T follicular helper cell (primary cell): ENCODE results near the gene SSNA1.

Experiments used
- DNase-seq: peaks from one replicate; pipeline ENCODE4 v3.0.0-alpha.2; 2020; ENCODE audit warnings: low read depth

Gene SSNA1

GRCh38 chr9:137221506-137222111, 33.1 kb downstream of the SSNA1 start:
- DNase-seq, result no peak

GRCh38 chr9:137222190-137223077, 34.0 kb downstream of the SSNA1 start, which contains the start of gene RNF208:
TSS of gene RNF208 (minus strand) at chr9:137222240. CDS start at chr9:137221212, 1,028 bp downstream.
- no peak for DNase-seq

- peak; percentile 97 for DNase-seq
Observed at GRCh38 chr9:137223078-137223970, 34.8 kb downstream of the SSNA1 start.

- DNase-seq, result no peak
Observed at GRCh38 chr9:137224830-137225694, 36.6 kb downstream of the SSNA1 start, which contains the start of gene CYSRT1. TSS of gene CYSRT1 (plus strand) at chr9:137225174. CDS start at chr9:137225622, 448 bp downstream.

- no peak for DNase-seq
Observed at GRCh38 chr9:137225699-137226331, 37.3 kb downstream of the SSNA1 start.

GRCh38 chr9:137226338-137227053, 38.0 kb downstream of the SSNA1 start:
- DNase-seq, result no peak

- peak; percentile 74 for DNase-seq
Observed at GRCh38 chr9:137227054-137227852, 38.8 kb downstream of the SSNA1 start, which contains the start of gene RNF224. TSS of gene RNF224 (plus strand) at chr9:137227502. CDS start at chr9:137228336, 834 bp downstream.

GRCh38 chr9:137227853-137228505, 39.5 kb downstream of the SSNA1 start:
- no peak for DNase-seq

- DNase-seq, result no peak
Observed at GRCh38 chr9:137228506-137228967, 40.1 kb downstream of the SSNA1 start.

- DNase-seq, result no peak
Observed at GRCh38 chr9:137228968-137229896, 40.8 kb downstream of the SSNA1 start.

GRCh38 chr9:137229903-137230704, 41.6 kb downstream of the SSNA1 start:
- no peak for DNase-seq

GRCh38 chr9:137230705-137231371, 42.4 kb downstream of the SSNA1 start, which contains the start of gene SLC34A3:
TSS of gene SLC34A3 (plus strand) at chr9:137230901. CDS start at chr9:137231703, 802 bp downstream.
- DNase-seq, result no peak

GRCh38 chr9:137231372-137232039, 43.0 kb downstream of the SSNA1 start:
- no peak for DNase-seq

GRCh38 chr9:137232101-137232500, 43.6 kb downstream of the SSNA1 start:
- no peak for DNase-seq

- DNase-seq, result no peak
Observed at GRCh38 chr9:137232510-137232909, 44.0 kb downstream of the SSNA1 start.
